HG03095 (cell line): ENCODE data around the gene TSPAN9.

Experiments
- ATAC-seq: cut with Tn5 transposase; IDR thresholded peaks from one replicate; pipeline ENCODE4 v1.9.1; 2021; ENCODE audit warnings: moderate library complexity; ENCODE audit not compliant: unreplicated experiment

The TSPAN9 gene

DNA sequence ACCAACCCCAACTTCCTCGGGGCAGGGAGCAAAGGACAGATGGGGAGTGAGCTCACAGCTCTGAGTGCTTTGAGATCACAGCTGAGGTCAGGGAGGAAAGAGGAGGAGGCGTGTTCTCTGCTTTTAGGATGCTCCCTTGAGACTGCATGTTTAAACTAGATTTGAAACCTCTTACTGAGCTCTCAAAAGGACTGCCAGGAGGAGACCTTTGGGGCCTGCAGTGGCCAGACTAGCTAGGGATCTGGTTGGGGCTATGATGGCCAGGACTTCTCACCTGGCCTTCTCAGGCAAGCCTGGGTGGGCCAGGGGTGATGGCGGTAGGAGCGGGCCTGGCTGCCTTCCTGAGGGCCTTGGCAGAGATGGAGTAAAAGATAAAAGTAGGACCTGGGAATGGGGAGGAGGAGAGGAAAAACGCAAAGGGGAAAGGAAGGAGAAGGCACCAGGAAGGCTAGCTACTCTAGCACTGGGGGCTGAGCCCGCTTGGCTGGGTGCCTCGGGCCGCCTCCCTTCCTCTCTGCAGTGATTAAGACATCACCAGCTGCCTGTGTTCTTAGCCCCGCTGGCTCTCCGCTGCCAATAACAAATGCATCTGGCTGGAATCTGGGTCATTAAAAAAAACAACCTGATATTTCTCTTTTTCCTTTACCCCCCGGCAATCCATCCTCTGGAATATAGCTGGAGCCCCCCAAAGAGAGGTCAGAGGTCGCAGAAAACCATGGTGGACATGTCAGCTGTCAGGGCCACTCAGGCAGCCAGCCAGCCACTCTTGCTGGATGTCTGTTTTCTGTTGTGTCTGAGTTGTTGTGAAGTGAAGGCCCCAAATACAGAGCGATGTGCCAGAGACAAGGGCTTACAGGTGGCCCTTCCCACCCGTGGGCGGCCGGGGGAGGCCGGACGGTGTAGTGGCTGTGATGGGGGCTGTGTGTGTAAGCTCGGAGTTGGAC, 141.3 kb downstream of the TSPAN9 start:
- no peak for ATAC-seq

GRCh38 chr12:3219233-3219632, 142.1 kb downstream of the TSPAN9 start:
- no peak for ATAC-seq

GRCh38 chr12:3220382-3221321, 143.5 kb downstream of the TSPAN9 start:
- ATAC-seq: no peak

DNA sequence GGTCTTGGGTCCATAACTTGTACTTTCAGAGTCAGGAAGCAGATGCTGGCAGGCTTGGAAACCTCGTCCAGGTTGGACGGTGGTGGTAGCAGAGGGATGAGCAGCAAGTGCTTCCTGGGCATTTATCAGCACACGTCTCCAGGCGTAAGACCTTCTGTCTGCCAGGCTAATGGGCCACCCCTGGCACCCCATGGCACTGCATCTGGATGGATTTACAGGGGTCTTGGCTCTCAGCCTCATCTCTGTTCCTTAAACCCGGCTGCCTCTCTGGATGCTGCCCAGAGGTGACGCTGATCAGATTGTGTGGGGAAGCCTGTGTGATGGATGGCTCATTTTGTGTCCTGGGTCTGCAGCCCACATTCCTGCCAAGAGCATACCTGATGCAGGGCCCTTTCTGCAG, 145.1 kb downstream of the TSPAN9 start:
- ATAC-seq: no peak

- no peak for ATAC-seq
Measured at GRCh38 chr12:3222979-3223378, 145.8 kb downstream of the TSPAN9 start.

DNA sequence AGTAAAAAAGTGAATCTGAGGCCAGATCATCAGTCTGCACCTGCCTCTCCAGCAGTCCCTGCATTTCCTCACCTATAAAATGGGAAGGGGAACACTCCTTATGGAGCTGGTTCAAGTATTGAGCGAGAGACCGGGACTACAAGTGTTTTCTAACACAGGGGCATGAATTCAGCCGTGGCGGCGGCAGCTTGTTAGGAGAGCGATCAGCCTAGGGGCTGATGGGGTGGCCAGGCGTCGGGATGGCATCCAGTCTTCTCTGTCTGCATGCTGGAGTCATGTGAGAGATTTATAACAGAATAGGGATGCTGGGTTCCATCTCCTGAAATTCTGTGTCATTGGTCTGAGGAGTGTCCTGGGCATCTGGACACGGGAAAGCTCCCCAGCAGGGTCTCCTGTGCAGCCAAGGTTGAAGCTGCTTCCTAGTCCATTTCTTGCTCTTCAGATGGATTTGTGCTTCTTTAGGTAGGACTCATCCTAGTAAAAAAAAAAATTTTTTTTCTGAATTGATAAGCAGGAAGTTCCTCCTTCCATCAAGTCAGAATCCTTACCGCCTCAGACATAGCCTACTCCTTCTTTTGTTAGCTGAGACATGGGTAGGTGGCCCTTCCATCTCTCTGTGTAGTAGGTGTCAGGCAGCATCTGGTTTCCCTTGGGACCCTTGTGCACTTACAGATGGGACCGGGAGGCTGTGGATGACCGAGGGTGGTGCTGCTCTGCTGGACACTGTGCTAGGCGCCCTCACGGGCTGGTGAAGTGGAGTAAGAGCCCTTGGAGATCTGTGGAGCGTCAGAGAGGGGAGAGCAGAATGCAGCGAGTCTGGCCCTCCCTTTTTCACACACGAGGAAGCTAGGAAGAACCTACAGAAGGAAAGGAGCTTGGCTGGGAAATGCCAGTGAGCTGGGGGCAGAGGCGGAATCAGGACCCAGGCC, 146.7 kb downstream of the TSPAN9 start:
- no peak for ATAC-seq

DNA sequence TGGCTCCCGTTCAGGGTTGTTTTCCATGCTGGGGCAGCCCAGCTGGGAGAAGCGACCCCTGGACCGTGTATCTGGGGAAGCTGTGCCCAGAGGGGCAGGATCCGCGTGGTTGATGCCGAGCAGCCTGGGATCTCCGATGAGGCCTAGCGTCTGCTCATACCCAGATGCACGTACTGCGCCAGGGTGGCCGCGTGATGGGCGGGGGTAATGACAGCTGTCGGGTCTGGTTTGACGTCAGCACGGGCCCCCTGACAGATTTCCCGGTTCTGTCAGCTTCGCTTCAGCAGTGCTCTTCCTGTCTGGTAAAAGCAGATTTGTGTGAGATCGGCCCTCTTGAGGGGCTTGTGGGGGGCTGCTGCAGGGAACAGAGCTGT, 147.3 kb downstream of the TSPAN9 start:
- no peak for ATAC-seq

GRCh38 chr12:3225154-3225795, 148.1 kb downstream of the TSPAN9 start:
- ATAC-seq: no peak

DNA sequence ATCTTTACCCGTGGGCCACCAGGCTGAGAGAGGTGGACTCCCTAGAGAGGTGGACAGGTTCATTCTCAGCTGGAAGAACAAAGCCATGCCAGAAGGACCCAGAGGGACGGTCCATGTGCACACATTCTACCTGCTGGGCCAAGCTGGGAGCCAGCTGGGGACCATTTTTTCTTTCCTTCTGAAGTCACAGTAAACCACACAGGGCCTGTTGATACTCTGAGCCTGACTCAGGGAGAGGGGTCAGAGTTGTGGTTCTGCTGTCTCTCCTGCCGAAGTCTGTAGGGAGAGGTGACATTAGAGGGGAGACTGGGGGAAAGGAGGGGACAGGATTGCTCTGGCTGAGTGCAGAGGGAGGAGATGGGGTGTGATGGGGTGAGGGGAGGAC, 148.6 kb downstream of the TSPAN9 start:
- ATAC-seq: no peak

DNA sequence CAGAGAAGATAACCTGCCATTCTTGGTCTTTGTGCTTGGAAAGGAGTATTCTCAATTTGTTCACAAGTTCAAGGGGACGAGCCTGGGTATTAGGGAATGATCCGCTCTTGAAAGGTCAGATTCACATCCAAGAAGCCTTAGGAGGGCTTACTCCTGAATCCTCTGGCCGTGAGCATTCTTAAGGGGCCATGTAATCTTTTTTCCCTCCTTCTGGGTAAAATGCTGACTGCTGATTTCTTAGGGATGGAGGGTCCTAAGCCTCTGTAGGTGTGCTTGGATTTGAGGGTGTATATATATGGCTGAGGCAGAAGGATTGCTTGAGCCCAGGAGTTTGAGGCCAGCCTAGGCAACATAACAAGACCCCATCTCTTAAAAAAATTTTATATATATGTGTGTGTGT, 149.1 kb downstream of the TSPAN9 start:
- ATAC-seq: no peak

DNA sequence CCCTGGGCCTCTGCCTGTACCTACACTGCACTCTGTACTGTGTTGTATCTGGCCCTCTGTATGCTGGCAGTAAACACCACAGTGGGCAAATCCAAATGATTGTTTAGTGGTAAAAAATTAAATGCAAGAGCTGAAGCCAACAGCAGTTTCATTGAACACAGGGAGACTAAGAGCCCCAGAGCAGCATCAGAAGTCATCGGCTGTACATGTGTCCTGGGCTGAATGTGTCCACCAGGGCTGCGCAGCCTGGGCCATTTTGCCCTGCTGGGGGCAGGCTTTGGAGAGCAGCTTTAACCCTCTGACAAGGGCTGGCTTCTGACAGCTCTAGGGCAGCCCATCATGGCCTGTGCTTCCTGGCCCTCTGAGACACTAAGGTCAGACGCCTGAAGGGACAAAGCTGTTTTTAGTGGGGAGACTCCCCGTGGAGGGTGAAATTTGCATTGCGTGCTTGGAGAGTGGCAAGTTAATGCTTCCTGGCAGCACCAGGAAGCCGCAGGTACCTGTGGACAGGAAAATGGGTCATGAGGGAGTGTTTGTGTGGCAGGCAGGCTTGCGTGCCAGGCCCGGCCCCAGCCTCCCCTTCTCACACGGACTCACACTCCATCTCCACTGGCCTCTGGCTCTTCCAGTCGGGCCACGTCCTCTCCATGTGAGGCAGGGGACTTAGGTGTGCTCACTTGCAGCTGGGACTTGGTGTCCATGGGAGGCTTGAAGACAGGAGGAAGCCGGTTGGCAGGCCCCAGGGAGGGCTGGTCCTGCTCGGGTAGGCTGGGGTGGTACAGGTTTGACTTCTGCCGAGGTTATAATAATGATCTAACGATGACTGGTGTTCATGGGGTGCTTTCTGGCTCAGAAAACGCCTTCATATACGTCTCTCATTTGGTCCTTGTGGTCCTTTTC, 150.1 kb downstream of the TSPAN9 start:
- ATAC-seq: no peak

GRCh38 chr12:3228552-3228951, 151.4 kb downstream of the TSPAN9 start:
- no peak for ATAC-seq

- no peak for ATAC-seq
Measured at GRCh38 chr12:3229577-3229976, 152.4 kb downstream of the TSPAN9 start.

GRCh38 chr12:3230758-3231375, 153.7 kb downstream of the TSPAN9 start:
- no peak for ATAC-seq

DNA sequence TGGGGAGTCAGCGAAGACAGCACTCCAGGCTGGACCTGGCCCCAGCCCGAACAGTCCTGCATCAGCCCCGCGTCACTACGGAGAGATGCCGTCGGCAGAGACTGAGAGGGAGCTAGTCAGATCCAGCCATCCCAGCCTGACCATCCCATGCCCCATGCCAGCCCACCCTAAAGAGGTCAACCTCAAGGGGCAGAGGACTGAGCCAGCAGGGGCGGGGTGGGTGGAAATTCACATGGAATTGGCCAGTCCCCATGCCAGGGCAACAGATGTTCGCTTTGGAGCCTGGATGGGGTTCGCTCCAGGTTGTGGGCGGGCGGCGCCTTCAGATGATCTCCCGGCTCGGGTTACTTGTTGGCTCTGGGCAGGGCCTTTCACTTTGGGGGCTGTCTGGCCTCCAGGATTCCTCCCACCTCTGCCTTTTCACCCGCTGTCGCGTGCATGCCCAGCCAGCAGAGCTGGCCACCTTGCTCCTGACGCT, 154.3 kb downstream of the TSPAN9 start:
- ATAC-seq: no peak

DNA sequence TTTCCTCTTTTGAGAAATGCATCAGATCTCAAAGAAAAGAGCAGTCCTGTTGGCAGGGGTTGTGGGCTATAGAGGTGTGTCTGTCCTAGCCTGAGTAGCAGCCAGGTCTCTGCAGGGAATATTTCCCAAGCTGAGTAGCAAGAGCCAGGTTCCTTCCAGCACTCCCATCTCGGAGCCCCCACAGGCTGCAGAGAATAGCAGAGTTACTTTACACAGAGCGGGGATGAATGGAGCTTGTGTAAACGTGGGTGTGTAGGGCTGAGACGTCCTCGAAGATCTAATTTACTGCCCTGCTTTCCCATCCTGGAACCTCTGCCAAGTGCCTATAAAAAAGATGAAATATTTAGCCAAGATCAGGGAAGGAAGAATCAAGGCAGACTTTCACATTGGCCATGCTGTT, 156.6 kb downstream of the TSPAN9 start:
- no peak for ATAC-seq

GRCh38 chr12:3236345-3237187, 159.4 kb downstream of the TSPAN9 start:
- no peak for ATAC-seq

GRCh38 chr12:3238196-3238595, 161.0 kb downstream of the TSPAN9 start:
- no peak for ATAC-seq
